ENCODE measurements around the gene FAM20B. TPM values are rescaled to one million over a fixed set of nuclear protein-coding genes. Genes with fewer than 3 reads are reported as not detected.

The FAM20B gene
- total RNA-seq, 1 donor = 43.1 TPM

DNA sequence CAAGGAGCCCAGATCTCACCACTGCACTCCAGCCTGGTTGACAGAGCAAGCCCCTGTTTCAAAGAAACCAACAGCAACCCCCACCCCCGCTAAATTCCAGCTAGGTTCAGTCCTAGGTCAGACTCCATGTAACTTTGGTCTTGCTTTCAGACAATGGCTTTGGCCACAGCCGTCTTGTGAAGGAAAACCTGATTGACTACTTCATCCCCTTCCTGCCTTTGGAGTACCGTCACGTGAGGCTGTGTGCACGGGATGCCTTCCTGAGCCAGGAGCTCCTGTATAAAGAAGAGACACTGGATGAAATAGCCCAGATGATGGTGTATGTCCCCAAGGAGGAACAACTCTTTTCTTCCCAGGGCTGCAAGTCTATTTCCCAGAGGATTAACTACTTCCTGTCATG is 69.1 kb downstream of the FAM20B start:
- Histone ChIP-seq H3K27me3 (ENCODE audit: insufficient read depth, low read length) (no peaks in the 10 kb centered on the region), H4K20me1 (ENCODE audit: insufficient read depth, low read length) (peaks cover 13% of the 10 kb centered on the region), H3K4me3 (ENCODE audit: insufficient read depth, low read length) (no peak overlapping the region), H3K36me3 (ENCODE audit: insufficient read depth, low read length) (peaks cover 82% of the 10 kb centered on the region), H3K4me2 (ENCODE audit: insufficient read depth, low read length) (no peak overlapping the region), H2AFZ (ENCODE audit: low read length) (no peak overlapping the region), H3K79me2 (ENCODE audit: insufficient read depth, low read length) (peaks cover 19% of the 10 kb centered on the region), H3K9me3 (ENCODE audit: low read depth, low read length) (no peaks in the 10 kb centered on the region), H3K4me1 (ENCODE audit: insufficient read depth, low read length) (peaks cover 22% of the 10 kb centered on the region), H3K27ac (ENCODE audit: low read depth, low read length) (no peak overlapping the region)
- DNase-seq (ENCODE audit: insufficient read length, low spot score, missing footprints) = no peak
- no peak for TF ChIP-seq CTCF (IDR thresholded peaks at IDR 0.05; ENCODE audit: extremely low read depth, low read depth, low read length)

GRCh38 chr1:179095377-179095776 is 69.7 kb downstream of the FAM20B start:
- Histone ChIP-seq H3K4me2 (ENCODE audit: insufficient read depth, low read length) (no peak overlapping the region), H2AFZ (ENCODE audit: low read length) (no peak overlapping the region), H3K36me3 (ENCODE audit: insufficient read depth, low read length) (peaks cover 87% of the 10 kb centered on the region), H3K79me2 (ENCODE audit: insufficient read depth, low read length) (peaks cover 25% of the 10 kb centered on the region), H3K4me1 (ENCODE audit: insufficient read depth, low read length) (peaks cover 22% of the 10 kb centered on the region), H4K20me1 (ENCODE audit: insufficient read depth, low read length) (peaks cover 13% of the 10 kb centered on the region), H3K27me3 (ENCODE audit: insufficient read depth, low read length) (no peaks in the 10 kb centered on the region), H3K27ac (ENCODE audit: low read depth, low read length) (no peak overlapping the region), H3K4me3 (ENCODE audit: insufficient read depth, low read length) (no peak overlapping the region), H3K9me3 (ENCODE audit: low read depth, low read length) (no peaks in the 10 kb centered on the region)
- no peak for TF ChIP-seq CTCF (IDR thresholded peaks at IDR 0.05; ENCODE audit: extremely low read depth, low read depth, low read length)
- DNase-seq (ENCODE audit: insufficient read length, low spot score, missing footprints) = no peak

- peaks cover 89% of the 10 kb centered on the region for H3K36me3 ChIP-seq (ENCODE audit: insufficient read depth, low read length)
Measured at GRCh38 chr1:179095924-179096323, 70.2 kb downstream of the FAM20B start.

DNA sequence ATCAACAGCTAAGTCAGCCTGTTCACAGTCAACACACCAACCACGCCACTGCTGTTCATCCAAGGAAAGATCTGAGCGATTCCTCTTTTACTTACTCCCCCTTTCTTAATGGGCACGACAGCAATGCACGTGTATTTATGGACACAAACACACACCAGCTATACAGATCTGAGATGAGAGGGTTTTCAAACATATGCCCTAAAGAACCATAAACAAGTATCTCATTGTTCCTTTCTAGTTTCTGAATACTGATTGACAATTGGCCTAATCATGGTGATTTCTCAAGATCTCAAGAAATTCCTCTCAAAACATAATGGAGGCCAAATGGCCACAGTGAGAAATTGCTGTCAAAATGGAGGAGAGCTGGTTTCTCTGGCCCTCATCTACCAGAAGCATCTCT is 74.2 kb downstream of the FAM20B start:
- Histone ChIP-seq H4K20me1 (ENCODE audit: insufficient read depth, low read length) (peaks cover 8% of the 10 kb centered on the region), H3K27me3 (ENCODE audit: insufficient read depth, low read length) (no peaks in the 10 kb centered on the region), H3K4me1 (ENCODE audit: insufficient read depth, low read length) (peaks cover 3% of the 10 kb centered on the region), H3K79me2 (ENCODE audit: insufficient read depth, low read length) (peaks cover 54% of the 10 kb centered on the region), H3K4me3 (ENCODE audit: insufficient read depth, low read length) (no peak overlapping the region), H2AFZ (ENCODE audit: low read length) (no peak overlapping the region), H3K9me3 (ENCODE audit: low read depth, low read length) (no peaks in the 10 kb centered on the region), H3K4me2 (ENCODE audit: insufficient read depth, low read length) (no peak overlapping the region), H3K36me3 (ENCODE audit: insufficient read depth, low read length) (peaks cover 81% of the 10 kb centered on the region), H3K27ac (ENCODE audit: low read depth, low read length) (no peak overlapping the region)
- DNase-seq (ENCODE audit: insufficient read length, low spot score, missing footprints) = no peak
- no peak for TF ChIP-seq CTCF (IDR thresholded peaks at IDR 0.05; ENCODE audit: extremely low read depth, low read depth, low read length)

More at GRCh38 chr1:179095924-179096323, 70.2 kb downstream of the FAM20B start:
- Histone ChIP-seq H3K79me2 (ENCODE audit: insufficient read depth, low read length) (peaks cover 30% of the 10 kb centered on the region), H3K9me3 (ENCODE audit: low read depth, low read length) (no peaks in the 10 kb centered on the region), H3K4me1 (ENCODE audit: insufficient read depth, low read length) (peaks cover 19% of the 10 kb centered on the region), H3K27me3 (ENCODE audit: insufficient read depth, low read length) (no peaks in the 10 kb centered on the region), H3K4me2 (ENCODE audit: insufficient read depth, low read length) (no peak overlapping the region), H2AFZ (ENCODE audit: low read length) (no peak overlapping the region), H3K27ac (ENCODE audit: low read depth, low read length) (no peak overlapping the region), H3K4me3 (ENCODE audit: insufficient read depth, low read length) (no peak overlapping the region), H4K20me1 (ENCODE audit: insufficient read depth, low read length) (peaks cover 13% of the 10 kb centered on the region)
- DNase-seq (ENCODE audit: insufficient read length, low spot score, missing footprints) = no peak
- TF ChIP-seq CTCF (IDR thresholded peaks at IDR 0.05; ENCODE audit: extremely low read depth, low read depth, low read length) = no peak
